Activated CD4-positive, CD25-positive, alpha-beta regulatory T cell (primary cell): ENCODE measurements around the gene PRPH2.
"Not testable (repeated sequence)": the region's sequence is repeated elsewhere in the genome, so short reads cannot be mapped to it uniquely, and the experiment has no call there.

Experiments
- DNase-seq, 4 experiments: peaks; one replicate each; lab custom pipeline; 2025; lab: John Stamatoyannopoulos, UW

The PRPH2 gene

GRCh38 chr6:42742116-42742894, 19.9 kb upstream of the PRPH2 start:
- no peak for DNase-seq

GRCh38 chr6:42740725-42741124, 18.3 kb upstream of the PRPH2 start:
- no peak for DNase-seq

GRCh38 chr6:42735976-42736375, 13.6 kb upstream of the PRPH2 start:
- no peak for DNase-seq

GRCh38 chr6:42733867-42734481, 11.6 kb upstream of the PRPH2 start:
- DNase-seq = not testable (repeated sequence)

GRCh38 chr6:42729731-42730130, 7.3 kb upstream of the PRPH2 start:
- no peak for DNase-seq

- DNase-seq = no peak
Measured at GRCh38 chr6:42727627-42728026, 5.2 kb upstream of the PRPH2 start.

- no peak for DNase-seq
Measured at GRCh38 chr6:42727087-42727611, 4.8 kb upstream of the PRPH2 start.

GRCh38 chr6:42726485-42727086, 4.2 kb upstream of the PRPH2 start:
- DNase-seq = peak; percentile 20 to 48 (median 44)

- DNase-seq = no peak
Measured at GRCh38 chr6:42726026-42726425, 3.6 kb upstream of the PRPH2 start.

- no peak for DNase-seq
Measured at GRCh38 chr6:42724825-42725224, 2.4 kb upstream of the PRPH2 start.

- no peak for DNase-seq
Measured at GRCh38 chr6:42720739-42721138, 1.7 kb downstream of the PRPH2 start.

GRCh38 chr6:42715871-42716270, 6.5 kb downstream of the PRPH2 start:
- no peak for DNase-seq

GRCh38 chr6:42714098-42714761, 8.2 kb downstream of the PRPH2 start:
- no peak for DNase-seq

- DNase-seq = no peak
Measured at GRCh38 chr6:42711930-42712329, 10.5 kb downstream of the PRPH2 start.

- no peak for DNase-seq
Measured at GRCh38 chr6:42710316-42710715, 12.1 kb downstream of the PRPH2 start.

- DNase-seq = no peak
Measured at GRCh38 chr6:42709871-42710270, 12.5 kb downstream of the PRPH2 start.

GRCh38 chr6:42708096-42708495, 14.3 kb downstream of the PRPH2 start:
- no peak for DNase-seq

- no peak for DNase-seq
Measured at GRCh38 chr6:42707595-42707994, 14.8 kb downstream of the PRPH2 start.

- DNase-seq = no peak
Measured at GRCh38 chr6:42704937-42705374, 17.4 kb downstream of the PRPH2 start.

- no peak for DNase-seq
Measured at GRCh38 chr6:42704251-42704936, 18.0 kb downstream of the PRPH2 start.

GRCh38 chr6:42702786-42703185, 19.6 kb downstream of the PRPH2 start:
- not testable (repeated sequence) for DNase-seq

GRCh38 chr6:42702200-42702599, 20.2 kb downstream of the PRPH2 start:
- no peak for DNase-seq
